SK-N-SH (cell line): ENCODE results near the gene TNFRSF4. TPM values are rescaled to one million over a fixed set of nuclear protein-coding genes. Genes with fewer than 3 reads are reported as not detected.

Experiments used
- CTCF ChIA-PET: fragments of 300-600, 350-600 bp; formaldehyde crosslinking; extraction: SDS; loops from one replicate; lab custom pipeline; 2021; lab: Yijun Ruan, JAX
- POLR2A ChIA-PET: fragments of 350-600 bp; sonication (Branson Sonifier 250); formaldehyde crosslinking; extraction: SDS; loops from one replicate; lab custom pipeline; 2020; ENCODE audit warnings: antibody characterized with exemption, inconsistent platforms; lab: Yijun Ruan, JAX
- DNase-seq: peaks from one replicate; pipeline ENCODE4 v3.0.0; 2012
- H2AFZ ChIP-seq: fragments of 200-600 bp; sonication (generic); 2 replicates; pipeline ENCODE4 v1.8.1; 2016; ENCODE audit warnings: antibody characterized with exemption, mild to moderate bottlenecking, low read depth
- H3F3A ChIP-seq: fragments of 200-600 bp; sonication (generic); replicated peaks from 2 replicates; pipeline ENCODE3; 2016; ENCODE audit warnings: antibody characterized with exemption, mild to moderate bottlenecking; ENCODE audit not compliant: insufficient read depth
- H3K27ac ChIP-seq, 2 experiments: fragments of 200-500 bp in 1 of 2; fragments of 200-600 bp in 1 of 2; sonication (Bioruptor generic) in 1 of 2; sonication (generic), shearing (Covaris generic) in 1 of 2; 2 replicates each; pipeline versions ENCODE4 v1.5.1 to v1.6.1; 2014 to 2016; ENCODE audit warnings: low read depth in 2 of 2, inconsistent platforms in 1 of 2, low read length in 1 of 2, mild to moderate bottlenecking in 1 of 2, mixed read lengths in 1 of 2
- H3K27me3 ChIP-seq: fragments of 200-600 bp; sonication (generic), shearing (Covaris generic); 2 replicates; pipeline ENCODE4 v1.6.1; 2016; ENCODE audit warnings: mixed run types; ENCODE audit not compliant: insufficient read depth
- H3K36me3 ChIP-seq, 2 experiments: fragments of 200-500 bp in 1 of 2; fragments of 200-600 bp in 1 of 2; sonication (Bioruptor generic) in 1 of 2; sonication (generic) in 1 of 2; replicated peaks in 1 of 2; 2 replicates each; pipeline versions ENCODE3 to v1.5.1; 2014 to 2016; ENCODE audit warnings: low read length in 1 of 2, mild to moderate bottlenecking in 1 of 2; ENCODE audit not compliant: insufficient read depth in 2 of 2, control insufficient read depth in 1 of 2
- H3K4me1 ChIP-seq, 2 experiments: fragments of 200-500 bp in 1 of 2; fragments of 200-600 bp in 1 of 2; sonication (Bioruptor generic) in 1 of 2; sonication (generic), shearing (Covaris generic) in 1 of 2; 2 replicates each; pipeline versions ENCODE4 v1.5.1 to v1.6.1; 2014 to 2016; ENCODE audit warnings: low read depth in 1 of 2, low read length in 1 of 2, mixed run types in 1 of 2; ENCODE audit not compliant: insufficient read depth in 2 of 2, control insufficient read depth in 1 of 2
- H3K4me2 ChIP-seq: fragments of 200-600 bp; sonication (generic), shearing (Covaris generic); 2 replicates; pipeline ENCODE4 v1.6.1; 2017; ENCODE audit warnings: mixed run types
- H3K4me3 ChIP-seq, 2 experiments: fragments of 200-500 bp in 1 of 2; fragments of 200-600 bp in 1 of 2; sonication (Bioruptor generic) in 1 of 2; sonication (generic), shearing (Covaris generic) in 1 of 2; 2 replicates each; pipeline versions ENCODE4 v1.5.1 to v1.8.1; 2014 to 2016; ENCODE audit warnings: low read depth in 2 of 2, inconsistent platforms in 1 of 2, low read length in 1 of 2, mild to moderate bottlenecking in 1 of 2, mixed read lengths in 1 of 2, moderate library complexity in 1 of 2
- H3K79me2 ChIP-seq: fragments of 200-600 bp; sonication (generic); 2 replicates; pipeline ENCODE4 v1.8.1; 2017; ENCODE audit warnings: mild to moderate bottlenecking; ENCODE audit not compliant: insufficient read depth
- H3K9ac ChIP-seq: fragments of 200-600 bp; sonication (generic); 2 replicates; pipeline ENCODE4 v1.6.1; 2017; ENCODE audit warnings: mixed run types
- H3K9me2 ChIP-seq: fragments of 200-600 bp; sonication (generic); 2 replicates; pipeline ENCODE4 v1.6.1; 2017; ENCODE audit warnings: mixed run types
- H3K9me3 ChIP-seq: fragments of 200-600 bp; sonication (generic); 2 replicates; pipeline ENCODE4 v1.6.1; 2017; ENCODE audit warnings: mixed run types, mild to moderate bottlenecking, moderate library complexity
- H4K20me1 ChIP-seq: fragments of 200-600 bp; sonication (generic); 2 replicates; pipeline ENCODE4 v1.6.1; 2017; ENCODE audit warnings: mild to moderate bottlenecking, mixed run types; ENCODE audit not compliant: insufficient read depth
- EP300 ChIP-seq, 2 experiments: IDR thresholded peaks; 2 replicates each; pipeline versions ENCODE4 v1.4.0 to v1.6.1; 2012; ENCODE audit warnings: borderline replicate concordance in 1 of 2, low read depth in 1 of 2, low read length in 1 of 2
- EZH2phosphoT487 ChIP-seq: fragments of 200-600 bp; sonication (generic); IDR thresholded peaks from 2 replicates; pipeline ENCODE4 v1.6.1; 2017; ENCODE audit warnings: low read depth, mixed run types, mild to moderate bottlenecking, antibody characterized with exemption, moderate library complexity, borderline replicate concordance
- FOXJ3 ChIP-seq: sonication (generic); formaldehyde crosslinking; IDR thresholded peaks from 2 replicates; pipeline ENCODE4 v1.5.1; 2020; ENCODE audit warnings: mild to moderate bottlenecking, missing genetic modification reagents
- FOXM1 ChIP-seq: IDR thresholded peaks from 2 replicates; pipeline ENCODE4 v1.4.0; 2012; ENCODE audit warnings: low read depth, mild to moderate bottlenecking
- GATA2 ChIP-seq: sonication (generic); formaldehyde crosslinking; IDR thresholded peaks from 2 replicates; pipeline ENCODE4 v1.5.0; 2020; ENCODE audit warnings: mild to moderate bottlenecking, missing genetic modification reagents
- IRF3 ChIP-seq: fragments of 150-350 bp; IDR thresholded peaks from 2 replicates; pipeline ENCODE4 v1.6.1; 2016; ENCODE audit warnings: mild to moderate bottlenecking, low read depth, low read length
- JUND ChIP-seq: IDR thresholded peaks from 2 replicates; pipeline ENCODE4 v1.4.0; 2012
- MXI1 ChIP-seq: IDR thresholded peaks from 2 replicates; pipeline ENCODE4 v1.6.1; 2012; ENCODE audit warnings: mild to moderate bottlenecking, low read depth, low read length, improper control_type of control experiment
- RAD21 ChIP-seq: IDR thresholded peaks from 2 replicates; pipeline ENCODE4 v1.6.1; 2012; ENCODE audit warnings: mild to moderate bottlenecking, low read length
- RCOR1 ChIP-seq: fragments of 150-350 bp; IDR thresholded peaks from 2 replicates; pipeline ENCODE4 v1.6.1; 2017; ENCODE audit warnings: antibody characterized with exemption, low read length
- REST ChIP-seq: IDR thresholded peaks from 2 replicates; pipeline ENCODE4 v1.6.1; 2012; ENCODE audit warnings: mild to moderate bottlenecking, low read depth, low read length, moderate library complexity
- RXRA ChIP-seq: IDR thresholded peaks from 2 replicates; pipeline ENCODE4 v1.4.0; 2012; ENCODE audit warnings: low read depth, mild to moderate bottlenecking, borderline replicate concordance
- SMC3 ChIP-seq: IDR thresholded peaks from 2 replicates; pipeline ENCODE4 v1.6.1; 2012; ENCODE audit warnings: low read depth, low read length, improper control_type of control experiment
- TAF1 ChIP-seq: IDR thresholded peaks from 2 replicates; pipeline ENCODE4 v1.6.1; 2012; ENCODE audit warnings: low read depth, mild to moderate bottlenecking, low read length, moderate library complexity, borderline replicate concordance
- TCF12 ChIP-seq: IDR thresholded peaks from 2 replicates; pipeline ENCODE4 v1.4.0; 2012
- TEAD4 ChIP-seq: IDR thresholded peaks from 2 replicates; pipeline ENCODE4 v1.4.0; 2012; ENCODE audit warnings: mild to moderate bottlenecking, borderline replicate concordance; ENCODE audit not compliant: insufficient read depth
- USF1 ChIP-seq: IDR thresholded peaks from 2 replicates; pipeline ENCODE4 v1.4.0; 2012; ENCODE audit warnings: low read depth, borderline replicate concordance
- USF2 ChIP-seq: fragments of 150-350 bp; IDR thresholded peaks from 2 replicates; pipeline ENCODE4 v1.6.1; 2017; ENCODE audit warnings: antibody characterized with exemption, low read length, low read depth, borderline replicate concordance
- YY1 ChIP-seq: IDR thresholded peaks from 2 replicates; pipeline ENCODE4 v1.4.0; 2012; ENCODE audit warnings: low read depth, mild to moderate bottlenecking
- ZBTB33 ChIP-seq: IDR thresholded peaks from 2 replicates; pipeline ENCODE4 v1.4.0; 2012; ENCODE audit warnings: low read depth, borderline replicate concordance
- WGBS: methylation state at CpG from one replicate; pipeline ENCODE4 v1.1.6; 2017; ENCODE audit warnings: low lambda C conversion rate; 5-methylcytosine and 5-hydroxymethylcytosine counted together
- polyA plus RNA-seq, 3 experiments: library from polyadenylated mRNA; depleted of rRNA; stranded (reverse); fragments of >200 nt; gene quantifications; 2 replicates each; pipeline ENCODE4 v1.2.3, GENCODE V29; 2012

TNFRSF4 gene
- polyA plus RNA-seq, 1 of the 3 experiments (the other 2 are of a cell fraction), result not detected

GRCh38 chr1:1254667-1254998 is 40.7 kb upstream of the TNFRSF4 start:
- POLR2A ChIA-PET, result no interaction called here
- CTCF ChIA-PET, result interaction anchor here (1.0 to 2.0 kb wide), 4 partner anchors 8 to 222 kb away, joined by 3 to 11 read pairs (median 4); partner anchors contain the start of gene C1QTNF12
- Histone ChIP-seq H3K4me1 (no peaks in the 10 kb centered on the region; a peak in 1 of 4 replicates), H3K4me2 (no peak overlapping the region), H3F3A (no peaks in the 10 kb centered on the region), H3K9ac (no peak overlapping the region), H3K79me2 (no peaks in the 10 kb centered on the region), H2AFZ (no peak overlapping the region), H3K4me3 (no peak overlapping the region), H3K36me3 (peaks cover 0 to 42% of the 10 kb centered on the region in 2 experiments), H3K9me2 (no peaks in the 10 kb centered on the region), H3K27me3 (no peaks in the 10 kb centered on the region), H3K9me3 (no peaks in the 10 kb centered on the region), H3K27ac (no peak overlapping the region), H4K20me1 (0 out of 2 replicates have a peak, but pooled peaks cover 11% of the 10 kb centered on the region)
- 90% methylated on average over 18 of the region's 21 CpGs for WGBS
- no peak for DNase-seq
- TF ChIP-seq TEAD4, result no peak
- TF ChIP-seq TAF1, result no peak
- TF ChIP-seq USF2, result no peak
- TF ChIP-seq IRF3, result no peak
- TF ChIP-seq JUND, result no peak
- no peak for TF ChIP-seq EP300 (IDR thresholded peaks at IDR 0.05; ENCODE audit: borderline replicate concordance in 1 of 2, low read depth in 1 of 2, low read length in 1 of 2)
- TF ChIP-seq GATA2 (CRISPR knock-in tag), result no peak
- TF ChIP-seq MXI1, result no peak
- no peak for TF ChIP-seq USF1
- no peak for TF ChIP-seq FOXM1
- no peak for TF ChIP-seq YY1
- no peak for TF ChIP-seq REST
- TF ChIP-seq ZBTB33, result no peak
- no peak for TF ChIP-seq TCF12
- TF ChIP-seq SMC3, result no peak
- no peak for TF ChIP-seq FOXJ3
- TF ChIP-seq RCOR1, result no peak
- TF ChIP-seq EZH2phosphoT487, result no peak
- no peak for TF ChIP-seq RXRA
- no peak for TF ChIP-seq RAD21
